Measurements from ENCODE around the gene ME1. TPM values are rescaled to one million over a fixed set of nuclear protein-coding genes. Genes with fewer than 3 reads are reported as not detected.

Gene ME1
- total RNA-seq, 1 experiment from 2014 or later, result 5.3 TPM

GRCh38 chr6:83198486-83199172, 232.2 kb downstream of the ME1 start (continued):
- TF ChIP-seq IRF2 (CRISPR knock-in tag; IDR thresholded peaks at IDR 0.05; ENCODE audit: borderline replicate concordance, low read depth), result no peak
- TF ChIP-seq SOX15 (CRISPR knock-in tag; IDR thresholded peaks at IDR 0.05), result no peak
- TF ChIP-seq ZNF263 (CRISPR knock-in tag; IDR thresholded peaks at IDR 0.05; ENCODE audit: low read depth), result no peak
- TF ChIP-seq NFE2L1 (CRISPR knock-in tag; IDR thresholded peaks at IDR 0.05), result no peak

- ATAC-seq, result peak; percentile 83
- H3K4me1 Mint-ChIP-seq, result peaks cover 24% of the 10 kb centered on the region
- H3K9me3 Mint-ChIP-seq, result no peaks in the 10 kb centered on the region
- no peaks in the 10 kb centered on the region for H3K27me3 Mint-ChIP-seq (ENCODE audit: low read depth)
- ChIA-PET CTCF (interaction anchor here (0.6 to 2.1 kb wide), 6 partner anchors 21 to 342 kb away, joined by 4 to 9 read pairs (median 6); partner anchors contain the start of genes DOP1A, PRSS35 and UBE3D), POLR2A (interaction anchor here (0.6 kb wide), 1 partner anchor 319 kb away, joined by 3 read pairs; the partner anchor contains the start of gene PRSS35)
- peak overlapping the region; percentile 94 for H3K4me3 Mint-ChIP-seq
- H3K36me3 Mint-ChIP-seq, result peaks cover 43% of the 10 kb centered on the region
- peak; percentile 87 for DNase-seq (ENCODE audit: low spot score)
- H3K27ac Mint-ChIP-seq, result peak overlapping the region; percentile 67
- TF ChIP-seq ERG (CRISPR knock-in tag; IDR thresholded peaks at IDR 0.05) (no peak), CBFB (CRISPR knock-in tag; IDR thresholded peaks at IDR 0.05; ENCODE audit: low read depth) (no peak), OVOL2 (CRISPR knock-in tag; IDR thresholded peaks at IDR 0.05; ENCODE audit: borderline replicate concordance) (no peak), ZNF219 (CRISPR knock-in tag; IDR thresholded peaks at IDR 0.05; ENCODE audit: borderline replicate concordance) (peak; percentile 29; the same call in 1 of the 2 replicates), CREM (CRISPR knock-in tag; IDR thresholded peaks at IDR 0.05) (no peak), HMGA2 (CRISPR knock-in tag; IDR thresholded peaks at IDR 0.05) (no peak), SP1 (CRISPR knock-in tag; conservative IDR thresholded peaks at IDR 0.05) (peak; percentile 27; the same call in 1 of the 2 replicates), TP53 (CRISPR knock-in tag; IDR thresholded peaks at IDR 0.05) (no peak), ZBTB43 (CRISPR knock-in tag; IDR thresholded peaks at IDR 0.05) (no peak), ZNF281 (CRISPR knock-in tag; IDR thresholded peaks at IDR 0.05) (no peak), GABPB1 (CRISPR knock-in tag; IDR thresholded peaks at IDR 0.05) (peak; percentile 21; the same call in 1 of the 2 replicates), NFATC4 (CRISPR knock-in tag; IDR thresholded peaks at IDR 0.05) (no peak), ZNF396 (CRISPR knock-in tag; IDR thresholded peaks at IDR 0.05; ENCODE audit: borderline replicate concordance) (no peak), KAT7 (CRISPR knock-in tag; IDR thresholded peaks at IDR 0.05; ENCODE audit: borderline replicate concordance) (no peak; the same call in 1 of the 2 replicates), MXD4 (CRISPR knock-in tag; IDR thresholded peaks at IDR 0.05; ENCODE audit: borderline replicate concordance) (no peak), HMGXB4 (CRISPR knock-in tag; IDR thresholded peaks at IDR 0.05) (0 out of 2 replicates have a peak, but pooled peaks have one; percentile 48), AFF4 (CRISPR knock-in tag; IDR thresholded peaks at IDR 0.05; ENCODE audit: borderline replicate concordance) (no peak), E2F5 (CRISPR knock-in tag; IDR thresholded peaks at IDR 0.05) (no peak), TCF7 (CRISPR knock-in tag; IDR thresholded peaks at IDR 0.05; ENCODE audit: low read depth) (no peak)
Observed at GRCh38 chr6:83193747-83194566, 236.9 kb downstream of the ME1 start.
